Measurements from ENCODE around the gene PTGR3. TPM values are rescaled to one million over a fixed set of nuclear protein-coding genes. Genes with fewer than 3 reads are reported as not detected.

PTGR3 gene
- total RNA-seq, 3 donors from 2014 or later, result 47.6 to 61.4 (median 57.1) TPM

DNA sequence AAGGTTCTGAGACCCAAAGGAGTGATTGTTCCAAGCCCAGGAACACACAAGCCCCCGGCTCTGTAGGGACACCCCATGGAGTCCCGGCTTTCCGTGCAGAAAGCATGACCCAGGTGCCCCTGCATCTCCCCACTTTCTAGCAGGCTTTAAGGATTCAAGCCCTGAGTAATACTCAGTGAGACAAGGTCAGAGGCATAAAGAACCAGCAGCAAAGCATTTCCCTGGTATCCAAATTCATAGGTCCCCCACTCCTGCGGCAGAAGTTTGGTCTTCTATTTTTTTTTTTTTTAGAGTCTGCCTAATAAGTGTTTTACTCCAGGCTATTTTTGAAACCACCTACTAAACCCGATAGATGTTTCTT is 18.0 kb upstream of the PTGR3 start:
- no peak for ATAC-seq

GRCh38 chr18:75226286-75226955 is 17.5 kb upstream of the PTGR3 start:
- H3K36me3 ChIP-seq (ENCODE audit: low read depth), result no peaks in the 10 kb centered on the region
- H3K4me1 ChIP-seq (ENCODE audit: low read depth), result peaks cover 15% of the 10 kb centered on the region
- intact Hi-C loops (cut with DNase I, micrococcal nuclease), result no loop called here
- ATAC-seq, result no peak
- no peaks in the 10 kb centered on the region for H3K9me3 ChIP-seq
- no peak overlapping the region for H3K4me3 ChIP-seq
- TF ChIP-seq, protein P1, sequence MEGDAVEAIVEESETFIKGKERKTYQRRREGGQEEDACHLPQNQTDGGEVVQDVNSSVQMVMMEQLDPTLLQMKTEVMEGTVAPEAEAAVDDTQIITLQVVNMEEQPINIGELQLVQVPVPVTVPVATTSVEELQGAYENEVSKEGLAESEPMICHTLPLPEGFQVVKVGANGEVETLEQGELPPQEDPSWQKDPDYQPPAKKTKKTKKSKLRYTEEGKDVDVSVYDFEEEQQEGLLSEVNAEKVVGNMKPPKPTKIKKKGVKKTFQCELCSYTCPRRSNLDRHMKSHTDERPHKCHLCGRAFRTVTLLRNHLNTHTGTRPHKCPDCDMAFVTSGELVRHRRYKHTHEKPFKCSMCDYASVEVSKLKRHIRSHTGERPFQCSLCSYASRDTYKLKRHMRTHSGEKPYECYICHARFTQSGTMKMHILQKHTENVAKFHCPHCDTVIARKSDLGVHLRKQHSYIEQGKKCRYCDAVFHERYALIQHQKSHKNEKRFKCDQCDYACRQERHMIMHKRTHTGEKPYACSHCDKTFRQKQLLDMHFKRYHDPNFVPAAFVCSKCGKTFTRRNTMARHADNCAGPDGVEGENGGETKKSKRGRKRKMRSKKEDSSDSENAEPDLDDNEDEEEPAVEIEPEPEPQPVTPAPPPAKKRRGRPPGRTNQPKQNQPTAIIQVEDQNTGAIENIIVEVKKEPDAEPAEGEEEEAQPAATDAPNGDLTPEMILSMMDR (IDR thresholded peaks at IDR 0.05), result no peak
- no peak for DNase-seq

More for the DNA sequence above, 18.0 kb upstream of the PTGR3 start:
- intact Hi-C loops (cut with DNase I, micrococcal nuclease), result no loop called here
- Histone ChIP-seq H3K4me3 (no peak overlapping the region), H3K36me3 (ENCODE audit: low read depth) (no peaks in the 10 kb centered on the region), H3K4me1 (ENCODE audit: low read depth) (peaks cover 15% of the 10 kb centered on the region), H3K9me3 (no peaks in the 10 kb centered on the region)
- no peak for DNase-seq
- TF ChIP-seq, protein P1 (IDR thresholded peaks at IDR 0.05), result no peak

- DNase-seq (no peak), ATAC-seq (no peak)
- TF ChIP-seq, protein P1 (IDR thresholded peaks at IDR 0.05), result no peak
- peaks cover 29% of the 10 kb centered on the region for H3K4me1 ChIP-seq (ENCODE audit: low read depth)
- H3K36me3 ChIP-seq (ENCODE audit: low read depth), result no peaks in the 10 kb centered on the region
- intact Hi-C loops (cut with DNase I, micrococcal nuclease), result no loop called here
- H3K9me3 ChIP-seq, result no peaks in the 10 kb centered on the region
- H3K4me3 ChIP-seq, result no peak overlapping the region
These were observed 14.9 kb upstream of the PTGR3 start for GRCh38 chr18:75223687-75224347.

- intact Hi-C loops (cut with DNase I, micrococcal nuclease), result no loop called here
- TF ChIP-seq, protein P1 (IDR thresholded peaks at IDR 0.05), result no peak
- peaks cover 32% of the 10 kb centered on the region for H3K4me1 ChIP-seq (ENCODE audit: low read depth)
- no peaks in the 10 kb centered on the region for H3K36me3 ChIP-seq (ENCODE audit: low read depth)
- DNase-seq (no peak), ATAC-seq (no peak)
- no peaks in the 10 kb centered on the region for H3K9me3 ChIP-seq
- H3K4me3 ChIP-seq, result no peak overlapping the region
These were observed 13.5 kb upstream of the PTGR3 start for GRCh38 chr18:75222407-75222806.

GRCh38 chr18:75221897-75222296 is 13.0 kb upstream of the PTGR3 start:
- no peak for ATAC-seq
- H3K4me1 ChIP-seq (ENCODE audit: low read depth), result peaks cover 33% of the 10 kb centered on the region

More at GRCh38 chr18:75221897-75222296, 13.0 kb upstream of the PTGR3 start:
- TF ChIP-seq, protein P1 (IDR thresholded peaks at IDR 0.05), result no peak
- no peaks in the 10 kb centered on the region for H3K9me3 ChIP-seq
- H3K36me3 ChIP-seq (ENCODE audit: low read depth), result no peaks in the 10 kb centered on the region
- no peak overlapping the region for H3K4me3 ChIP-seq
- DNase-seq, result no peak
- intact Hi-C loops (cut with DNase I, micrococcal nuclease), result no loop called here
